Activated T-helper 1 cell treated with Interleukin-2 at 50 U/mL for 16 hours (primary cell): ENCODE results near the gene USP4.
"Not testable (repeated sequence)": the region's sequence is repeated elsewhere in the genome, so short reads cannot be mapped to it uniquely, and the experiment has no call there.

Experiments
- DNase-seq: peaks from one replicate; pipeline ENCODE4 v3.0.0-alpha.2; 2020; ENCODE audit warnings: low read depth

Gene USP4

GRCh38 chr3:49349348-49350114 is 9.7 kb upstream of the USP4 start:
- DNase-seq: no peak

GRCh38 chr3:49348361-49348760 is 8.5 kb upstream of the USP4 start:
- not testable (repeated sequence) for DNase-seq

GRCh38 chr3:49346797-49347251 is 7.0 kb upstream of the USP4 start:
- no peak for DNase-seq

- DNase-seq: no peak
These were observed 3.3 kb upstream of the USP4 start for GRCh38 chr3:49343163-49343562.

GRCh38 chr3:49341996-49342395 is 2.1 kb upstream of the USP4 start:
- no peak for DNase-seq

- no peak for DNase-seq
These were observed 292 bp downstream of the USP4 start for GRCh38 chr3:49339581-49339940.

- no peak for DNase-seq
These were observed 5.8 kb downstream of the USP4 start for GRCh38 chr3:49333916-49334633.

- no peak for DNase-seq
These were observed 6.8 kb downstream of the USP4 start for GRCh38 chr3:49333091-49333490.

GRCh38 chr3:49329186-49329585 is 10.7 kb downstream of the USP4 start:
- DNase-seq: no peak

GRCh38 chr3:49328350-49328749 is 11.5 kb downstream of the USP4 start:
- DNase-seq: not testable (repeated sequence)

GRCh38 chr3:49327485-49327884 is 12.4 kb downstream of the USP4 start:
- DNase-seq: no peak

GRCh38 chr3:49324768-49325167 is 15.1 kb downstream of the USP4 start:
- no peak for DNase-seq

GRCh38 chr3:49316696-49317457 is 23.0 kb downstream of the USP4 start:
- DNase-seq: no peak

- no peak for DNase-seq
These were observed 25.8 kb downstream of the USP4 start for GRCh38 chr3:49313896-49314688.

- DNase-seq: no peak
These were observed 28.6 kb downstream of the USP4 start for GRCh38 chr3:49311283-49311682.

- no peak for DNase-seq
These were observed 29.2 kb downstream of the USP4 start for GRCh38 chr3:49310677-49311076.

- no peak for DNase-seq
These were observed 34.2 kb downstream of the USP4 start for GRCh38 chr3:49305608-49306007.

GRCh38 chr3:49302613-49303012 is 37.2 kb downstream of the USP4 start:
- DNase-seq: no peak

- DNase-seq: no peak
These were observed 39.3 kb downstream of the USP4 start for GRCh38 chr3:49300595-49300994.

GRCh38 chr3:49298511-49298910 is 41.3 kb downstream of the USP4 start:
- DNase-seq: no peak

- no peak for DNase-seq
These were observed 43.0 kb downstream of the USP4 start for GRCh38 chr3:49296781-49297411.
